Activated gamma-delta T cell treated with anti-CD3 and anti-CD28 coated beads, Interleukin-2, amount 50 U/mL, for 16 hours (primary cell): ENCODE measurements around the gene RNF151.
"Not testable (repeated sequence)": the region's sequence is repeated elsewhere in the genome, so short reads cannot be mapped to it uniquely, and the experiment has no call there.

ENCODE experiments used
- DNase-seq: peaks from one replicate; pipeline ENCODE4 v3.0.0-alpha.2; 2020; ENCODE audit warnings: low read depth

The RNF151 gene

DNA sequence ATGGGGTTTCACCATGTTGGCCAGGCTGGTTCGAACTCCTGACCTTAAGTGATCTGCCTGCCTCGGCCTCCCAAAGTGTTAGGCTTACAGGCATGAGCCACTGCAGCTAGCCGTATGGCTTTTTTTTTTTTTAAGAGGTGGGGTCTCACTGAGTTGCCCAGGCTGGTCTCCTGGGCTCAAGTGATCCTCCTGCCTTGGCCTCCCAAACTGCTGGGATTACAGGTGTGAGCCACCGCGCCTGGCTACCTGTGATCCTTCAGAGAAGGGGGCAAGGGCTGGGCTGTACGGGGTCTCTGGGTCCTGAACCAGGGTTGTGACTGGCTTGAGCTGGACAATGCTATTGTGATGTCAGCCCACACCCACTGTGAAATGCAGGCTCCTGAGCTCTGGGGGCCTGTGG is at the start of gene RNF151:
TSS of gene RNF151 (plus strand) at position 397 of the 400 bp plus-strand sequence. CDS start 26 bp downstream, outside the sequence.
- DNase-seq = no peak

GRCh38 chr16:1917056-1917664 is 49.5 kb upstream of the RNF151 start:
- no peak for DNase-seq

DNA sequence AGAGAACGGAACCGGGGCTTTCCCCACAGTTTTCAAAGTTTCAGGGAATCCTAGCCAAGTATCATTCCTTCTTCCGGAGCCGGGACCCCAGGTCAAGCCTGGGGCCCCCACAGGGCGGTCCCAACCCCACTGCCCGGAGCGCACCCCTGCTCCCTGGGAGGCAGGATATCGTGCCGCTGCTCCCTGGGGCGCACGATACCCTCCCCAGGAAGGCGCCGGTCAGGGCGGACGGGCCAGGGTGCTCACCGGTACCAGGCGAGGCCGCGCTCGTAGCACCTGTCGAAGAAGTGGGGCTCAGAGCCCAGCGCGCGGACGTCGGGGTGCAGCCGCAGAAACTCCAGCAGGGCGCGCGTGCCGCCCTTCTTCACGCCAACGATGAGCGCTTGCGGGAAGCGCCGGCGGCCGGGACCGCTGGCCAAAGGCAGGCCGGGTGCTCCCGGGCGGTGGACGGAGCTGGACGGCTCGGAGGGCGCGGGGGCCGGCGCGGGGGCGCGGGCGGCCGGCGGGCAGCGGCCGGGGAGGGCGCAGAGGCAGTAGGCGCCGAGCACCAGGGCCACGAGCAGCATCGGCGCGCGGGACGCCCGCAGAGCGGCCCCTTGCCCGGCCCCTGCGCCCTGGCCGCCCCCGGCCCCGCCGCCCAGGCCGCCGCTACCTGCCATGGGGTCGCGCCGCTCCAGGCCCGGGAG is 48.8 kb upstream of the RNF151 start:
- DNase-seq = no peak

DNA sequence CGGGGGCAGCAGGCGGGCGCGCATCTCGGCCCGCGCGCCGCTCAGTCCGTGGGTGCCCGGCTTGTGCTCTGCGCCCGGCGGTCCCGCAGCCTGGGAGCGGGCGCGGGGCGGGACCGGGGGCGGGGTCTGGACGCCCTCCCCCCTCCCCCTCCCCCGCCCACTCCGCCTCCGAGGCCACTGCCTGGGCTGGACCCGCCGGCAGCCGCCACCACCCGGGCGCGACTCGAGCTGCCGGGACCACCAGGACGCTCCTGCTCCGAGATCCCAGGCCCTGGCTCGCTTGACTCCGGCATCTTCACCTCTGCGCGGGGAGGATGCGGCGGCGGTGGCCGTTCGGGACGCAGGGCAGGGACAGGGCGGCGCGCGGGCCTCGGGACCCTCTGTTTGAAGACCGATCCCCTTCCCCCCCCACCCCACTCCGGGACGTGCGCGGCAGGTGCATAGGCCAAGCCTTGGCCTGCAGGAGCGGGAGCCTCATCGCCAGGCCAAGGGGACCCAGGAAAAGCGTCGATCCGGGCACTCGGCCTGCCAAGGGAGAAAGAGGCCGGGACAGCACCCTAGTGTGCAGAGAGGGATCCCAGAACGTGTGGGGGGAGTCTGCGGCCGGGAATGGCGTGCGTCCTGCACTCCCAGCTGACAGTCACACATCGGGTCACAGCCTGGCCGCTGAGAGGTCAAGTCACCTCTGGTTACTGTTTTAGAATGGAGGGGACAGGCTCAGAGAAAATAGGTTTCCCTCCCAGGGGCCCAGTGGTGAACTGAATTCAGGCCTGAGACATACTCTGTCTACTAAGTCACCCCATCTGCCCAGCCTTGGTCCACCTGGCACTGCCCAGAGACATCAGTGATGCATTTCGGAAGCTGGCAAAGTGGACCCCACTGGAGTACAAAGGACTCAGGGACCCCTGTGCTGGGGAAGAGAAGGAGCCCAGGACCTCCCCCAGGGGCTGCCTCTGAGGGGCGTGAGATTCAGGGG is 48.0 kb upstream of the RNF151 start, which contains the start of gene HS3ST6:
TSS of gene HS3ST6 (minus strand) at position 65 of the 976 bp plus-strand sequence. CDS start 92 bp downstream, outside the sequence.
- DNase-seq = no peak

- DNase-seq = no peak
Observed at GRCh38 chr16:1919327-1919998, 47.2 kb upstream of the RNF151 start.

DNA sequence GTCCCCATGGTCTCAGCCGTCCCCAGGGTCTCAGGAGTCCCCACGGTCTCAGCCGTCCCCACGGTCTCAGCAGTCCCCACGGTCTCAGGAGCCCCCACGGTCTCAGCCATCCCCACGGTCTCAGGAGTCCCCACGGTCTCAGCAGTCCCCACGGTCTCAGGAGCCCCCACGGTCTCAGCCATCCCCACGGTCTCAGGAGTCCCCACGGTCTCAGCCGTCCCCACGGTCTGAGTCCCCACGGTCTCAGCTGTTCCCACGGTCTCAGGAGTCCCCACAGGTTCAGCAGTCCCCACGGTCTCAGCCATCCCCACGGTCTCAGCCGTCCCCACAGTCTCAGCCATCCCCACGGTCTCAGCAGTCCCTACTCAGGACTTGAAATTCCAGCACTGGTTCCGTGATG is 46.5 kb upstream of the RNF151 start:
- DNase-seq = not testable (repeated sequence)

DNA sequence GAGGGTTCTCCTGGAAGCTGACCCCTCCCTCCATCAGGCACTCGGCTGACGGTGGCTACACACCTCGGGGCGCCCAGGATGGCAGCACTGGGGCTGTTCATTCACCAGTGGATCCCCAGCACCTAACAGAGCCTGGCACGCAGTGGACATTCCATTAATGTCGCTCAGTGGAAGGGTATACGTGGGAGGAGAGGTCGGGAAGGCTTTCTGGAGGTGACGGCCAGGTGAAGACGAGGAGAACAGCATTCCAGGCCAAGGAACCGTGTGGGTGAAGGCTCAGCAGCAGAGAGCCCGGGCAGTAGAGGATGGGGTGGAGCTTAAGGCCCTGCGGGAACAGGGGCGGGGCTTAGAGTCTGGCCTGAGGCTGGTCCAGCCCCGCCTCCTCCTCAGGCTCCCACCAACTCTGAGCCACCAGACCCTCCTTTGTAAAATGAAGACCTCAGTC is 45.9 kb upstream of the RNF151 start:
- no peak for DNase-seq

- no peak for DNase-seq
Observed at GRCh38 chr16:1922357-1922756, 44.3 kb upstream of the RNF151 start.

DNA sequence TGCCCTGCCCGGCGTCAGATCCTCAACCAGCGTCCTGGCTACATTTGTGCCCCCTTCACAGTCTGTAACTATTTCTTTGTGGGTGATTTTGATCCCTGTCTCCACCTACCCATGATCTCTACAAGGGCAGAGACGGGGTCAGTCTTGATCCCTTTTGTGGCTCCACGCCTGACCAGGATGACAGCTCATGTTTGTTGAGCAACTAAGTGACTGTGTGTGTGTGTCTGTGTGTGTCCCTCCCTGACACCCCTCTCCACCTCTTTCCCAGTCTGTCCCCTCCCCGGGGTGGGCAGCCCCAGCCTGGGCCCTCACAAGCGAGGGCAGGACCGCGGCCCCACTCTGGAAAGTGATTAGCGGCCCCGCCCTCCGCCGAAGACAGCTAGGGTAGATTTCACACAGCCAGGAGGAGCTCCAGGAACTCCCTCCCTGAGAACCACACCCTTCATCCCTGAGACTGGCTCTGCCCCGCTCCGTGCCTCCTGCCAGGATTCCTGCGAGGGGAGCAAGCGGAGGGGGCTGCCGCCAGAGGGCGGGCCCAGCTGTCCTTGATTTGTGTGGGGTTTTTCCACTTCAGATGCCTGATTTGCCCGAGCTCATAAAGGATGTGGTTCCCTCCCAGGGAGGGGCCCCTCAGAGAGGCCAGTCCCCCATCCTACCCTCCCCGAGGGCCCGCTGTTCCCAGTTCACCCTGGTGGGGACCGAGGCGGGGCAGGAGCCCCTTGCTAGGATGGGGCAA is 43.2 kb upstream of the RNF151 start:
- no peak for DNase-seq

GRCh38 chr16:1924095-1924494 is 42.6 kb upstream of the RNF151 start:
- no peak for DNase-seq

- no peak for DNase-seq
Observed at GRCh38 chr16:1926271-1926670, 40.4 kb upstream of the RNF151 start.

- no peak for DNase-seq
Observed at GRCh38 chr16:1929105-1929504, 37.6 kb upstream of the RNF151 start.

GRCh38 chr16:1929578-1930337 is 36.9 kb upstream of the RNF151 start:
- peak; percentile 90 for DNase-seq

- DNase-seq = no peak
Observed at GRCh38 chr16:1930338-1930720, 36.3 kb upstream of the RNF151 start.

GRCh38 chr16:1932050-1933028 is 34.3 kb upstream of the RNF151 start:
- no peak for DNase-seq

DNA sequence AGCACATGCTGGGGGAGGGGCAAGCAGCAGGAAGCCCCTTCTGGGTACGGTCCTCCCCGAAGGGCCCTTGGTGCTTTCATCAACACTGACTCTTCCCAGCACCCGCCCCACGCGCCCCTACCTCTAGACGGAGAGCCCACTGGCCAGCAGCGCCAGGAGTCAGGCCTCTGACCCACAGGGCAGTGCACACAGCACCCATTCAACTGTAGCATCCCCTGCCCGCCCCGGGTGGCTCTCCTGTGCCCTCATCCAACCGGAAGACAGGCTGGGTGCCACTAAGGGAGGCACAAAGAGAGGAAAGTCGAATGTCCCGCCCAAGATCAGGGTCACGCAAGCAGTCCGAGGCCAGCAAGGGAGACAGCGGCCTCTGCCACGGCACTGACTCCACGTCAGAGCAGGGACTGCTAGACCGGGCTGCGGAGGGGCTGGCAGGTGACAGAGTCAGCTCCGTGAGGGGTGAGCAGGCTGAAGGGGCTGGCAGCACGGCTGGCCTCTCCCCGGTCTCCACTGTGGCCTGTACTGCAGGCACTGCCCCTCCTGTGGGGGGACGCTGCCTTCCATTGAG is 33.5 kb upstream of the RNF151 start:
- DNase-seq = no peak

- no peak for DNase-seq
Observed at GRCh38 chr16:1936945-1937479, 29.6 kb upstream of the RNF151 start.

- no peak for DNase-seq
Observed at GRCh38 chr16:1938316-1938715, 28.3 kb upstream of the RNF151 start.

- no peak for DNase-seq
Observed at GRCh38 chr16:1938910-1939309, 27.7 kb upstream of the RNF151 start.
